Endothelial cell (in vitro differentiated cells): Measurements from ENCODE around the gene FILIP1. TPM values are rescaled to one million over a fixed set of nuclear protein-coding genes. Genes with fewer than 3 reads are reported as not detected.

Source experiments
- DNase-seq: peaks from one replicate; pipeline ENCODE4 v3.0.0; 2021; ENCODE audit warnings: low spot score
- H3K27ac Mint-ChIP-seq: one replicate; pipeline ENCODE4 v1.8.0; 2021; ENCODE audit warnings: mixed read lengths, inconsistent platforms; ENCODE audit not compliant: unreplicated experiment
- H3K27me3 Mint-ChIP-seq: one replicate; pipeline ENCODE4 v1.8.0; 2021; ENCODE audit warnings: mild to moderate bottlenecking, moderate library complexity, mixed read lengths, inconsistent platforms; ENCODE audit not compliant: unreplicated experiment
- H3K36me3 Mint-ChIP-seq: one replicate; pipeline ENCODE4 v1.8.0; 2021; ENCODE audit warnings: mild to moderate bottlenecking, low read depth, mixed read lengths, inconsistent platforms; ENCODE audit not compliant: unreplicated experiment
- H3K4me1 Mint-ChIP-seq: one replicate; pipeline ENCODE4 v1.8.0; 2021; ENCODE audit warnings: mild to moderate bottlenecking, mixed read lengths, inconsistent platforms; ENCODE audit not compliant: unreplicated experiment
- H3K4me3 Mint-ChIP-seq: one replicate; pipeline ENCODE4 v1.8.0; 2021; ENCODE audit warnings: mild to moderate bottlenecking, mixed read lengths, inconsistent platforms; ENCODE audit not compliant: unreplicated experiment
- H3K9me3 Mint-ChIP-seq: one replicate; pipeline ENCODE4 v1.8.0; 2021; ENCODE audit warnings: mixed read lengths, inconsistent platforms; ENCODE audit not compliant: unreplicated experiment
- CTCF ChIP-seq: fragments of 200-600 bp; sonication (generic); IDR thresholded peaks from one replicate; pipeline ENCODE4 v1.5.0; 2021; ENCODE audit warnings: antibody characterized with exemption; ENCODE audit not compliant: unreplicated experiment
- total RNA-seq: library from RNA; stranded (reverse); fragmentation: NEBNext Ultra II Directional; extraction: Animal tissue kit (Norgen Biotek cat#: 25700); gene quantifications from one replicate; pipeline ENCODE4 v1.2.1, GENCODE V29; 2021; ENCODE audit not compliant: unreplicated experiment

FILIP1 gene
- total RNA-seq, 1 donor from 2014 or later, result 32.0 TPM

GRCh38 chr6:75381877-75382633 is 111.5 kb downstream of the FILIP1 start:
- H3K27ac Mint-ChIP-seq, result no peak overlapping the region
- H3K27me3 Mint-ChIP-seq, result peaks cover 3% of the 10 kb centered on the region
- no peaks in the 10 kb centered on the region for H3K9me3 Mint-ChIP-seq
- DNase-seq, result no peak
- no peak overlapping the region for H3K4me3 Mint-ChIP-seq
- peaks cover 10% of the 10 kb centered on the region for H3K4me1 Mint-ChIP-seq
- TF ChIP-seq CTCF, result no peak
- peaks cover 3% of the 10 kb centered on the region for H3K36me3 Mint-ChIP-seq

- no peak overlapping the region for H3K27ac Mint-ChIP-seq
- TF ChIP-seq CTCF, result no peak
- peaks cover 22% of the 10 kb centered on the region for H3K4me1 Mint-ChIP-seq
- H3K9me3 Mint-ChIP-seq, result no peaks in the 10 kb centered on the region
- no peaks in the 10 kb centered on the region for H3K36me3 Mint-ChIP-seq
- no peak for DNase-seq
- H3K27me3 Mint-ChIP-seq, result peaks cover 1% of the 10 kb centered on the region
- no peak overlapping the region for H3K4me3 Mint-ChIP-seq
These were observed 114.1 kb downstream of the FILIP1 start for GRCh38 chr6:75379536-75379935.

- DNase-seq, result no peak
- no peaks in the 10 kb centered on the region for H3K36me3 Mint-ChIP-seq
- H3K4me1 Mint-ChIP-seq, result peaks cover 23% of the 10 kb centered on the region
- H3K27ac Mint-ChIP-seq, result no peak overlapping the region
- TF ChIP-seq CTCF, result no peak
- H3K27me3 Mint-ChIP-seq, result peaks cover 1% of the 10 kb centered on the region
- H3K4me3 Mint-ChIP-seq, result no peak overlapping the region
- H3K9me3 Mint-ChIP-seq, result no peaks in the 10 kb centered on the region
These were observed 115.5 kb downstream of the FILIP1 start for GRCh38 chr6:75378101-75378500.

GRCh38 chr6:75377386-75377785 is 116.2 kb downstream of the FILIP1 start:
- no peaks in the 10 kb centered on the region for H3K9me3 Mint-ChIP-seq
- TF ChIP-seq CTCF, result no peak
- H3K36me3 Mint-ChIP-seq, result no peaks in the 10 kb centered on the region
- H3K27ac Mint-ChIP-seq, result no peak overlapping the region
- H3K4me1 Mint-ChIP-seq, result peaks cover 21% of the 10 kb centered on the region
- no peak for DNase-seq
- no peak overlapping the region for H3K4me3 Mint-ChIP-seq
- peaks cover 1% of the 10 kb centered on the region for H3K27me3 Mint-ChIP-seq

GRCh38 chr6:75376347-75377024 is 117.1 kb downstream of the FILIP1 start:
- no peaks in the 10 kb centered on the region for H3K9me3 Mint-ChIP-seq
- DNase-seq, result no peak
- H3K4me1 Mint-ChIP-seq, result peaks cover 16% of the 10 kb centered on the region

More at GRCh38 chr6:75376347-75377024, 117.1 kb downstream of the FILIP1 start:
- H3K27ac Mint-ChIP-seq, result no peak overlapping the region
- H3K27me3 Mint-ChIP-seq, result peaks cover 1% of the 10 kb centered on the region
- H3K4me3 Mint-ChIP-seq, result no peak overlapping the region
- H3K36me3 Mint-ChIP-seq, result no peaks in the 10 kb centered on the region
- no peak for TF ChIP-seq CTCF
